BJ (cell line): Measurements from ENCODE around the gene PAK5. TPM values are rescaled to one million over a fixed set of nuclear protein-coding genes. Genes with fewer than 3 reads are reported as not detected.

Experiments used
- CTCF ChIA-PET: fragments of 350-600 bp; formaldehyde crosslinking; extraction: SDS; loops from one replicate; lab custom pipeline; 2021; ENCODE audit warnings: antibody characterized with exemption, inconsistent platforms; lab: Yijun Ruan, JAX
- POLR2A ChIA-PET: fragments of 300-600 bp; sonication (Branson Sonifier 250); formaldehyde crosslinking; extraction: SDS; loops from one replicate; lab custom pipeline; 2021; ENCODE audit warnings: antibody characterized with exemption; lab: Charles Lee
- DNase-seq: peaks from one replicate; pipeline ENCODE4 v3.0.0-alpha.2; 2011; ENCODE audit warnings: low read depth
- H3K27me3 ChIP-seq: 2 replicates; pipeline ENCODE4 v1.6.0; 2011; ENCODE audit warnings: low read length; ENCODE audit not compliant: control insufficient read depth, insufficient read depth
- H3K36me3 ChIP-seq: 2 replicates; pipeline ENCODE4 v1.5.1; 2011; ENCODE audit warnings: low read length; ENCODE audit not compliant: control insufficient read depth, insufficient read depth
- H3K4me3 ChIP-seq: 2 replicates; pipeline ENCODE4 v1.5.1; 2011; ENCODE audit warnings: low read depth, mild to moderate bottlenecking, control low read depth, low read length
- polyA plus RNA-seq: library from polyadenylated mRNA; depleted of rRNA; stranded (reverse); fragments of >200 nt; gene quantifications from 2 replicates; pipeline ENCODE4 v1.2.3, GENCODE V29; 2011
- TF ChIP-seq, protein P1 (sequence below): IDR thresholded peaks from 2 replicates; pipeline ENCODE4 v1.5.1; 2011; ENCODE audit warnings: low read depth, mild to moderate bottlenecking, control low read depth, inconsistent platforms, low read length, moderate library complexity; ENCODE audit not compliant: insufficient read depth

Gene PAK5
- polyA plus RNA-seq, 1 experiment, result not detected

GRCh38 chr20:9514461-9515213 is 324.2 kb downstream of the PAK5 start, which contains the start of gene LAMP5:
Gene LAMP5, plus strand, starts transcription at chr20:9514590. Its CDS starts 263 bp downstream, at chr20:9514853.
- ChIA-PET POLR2A (interaction anchor here (0.6 kb wide), 1 partner anchor 570 kb away, joined by 4 read pairs; no protein-coding TSS in a partner anchor), CTCF (interaction anchor here (0.8 to 1.2 kb wide), 3 partner anchors 26 to 161 kb away, joined by 3 read pairs; no protein-coding TSS in a partner anchor)
- Histone ChIP-seq H3K36me3 (no peaks in the 10 kb centered on the region), H3K4me3 (no peak within 1 kb of the TSS), H3K27me3 (peaks cover 43% of the 10 kb centered on the region)
- TF ChIP-seq, protein P1, sequence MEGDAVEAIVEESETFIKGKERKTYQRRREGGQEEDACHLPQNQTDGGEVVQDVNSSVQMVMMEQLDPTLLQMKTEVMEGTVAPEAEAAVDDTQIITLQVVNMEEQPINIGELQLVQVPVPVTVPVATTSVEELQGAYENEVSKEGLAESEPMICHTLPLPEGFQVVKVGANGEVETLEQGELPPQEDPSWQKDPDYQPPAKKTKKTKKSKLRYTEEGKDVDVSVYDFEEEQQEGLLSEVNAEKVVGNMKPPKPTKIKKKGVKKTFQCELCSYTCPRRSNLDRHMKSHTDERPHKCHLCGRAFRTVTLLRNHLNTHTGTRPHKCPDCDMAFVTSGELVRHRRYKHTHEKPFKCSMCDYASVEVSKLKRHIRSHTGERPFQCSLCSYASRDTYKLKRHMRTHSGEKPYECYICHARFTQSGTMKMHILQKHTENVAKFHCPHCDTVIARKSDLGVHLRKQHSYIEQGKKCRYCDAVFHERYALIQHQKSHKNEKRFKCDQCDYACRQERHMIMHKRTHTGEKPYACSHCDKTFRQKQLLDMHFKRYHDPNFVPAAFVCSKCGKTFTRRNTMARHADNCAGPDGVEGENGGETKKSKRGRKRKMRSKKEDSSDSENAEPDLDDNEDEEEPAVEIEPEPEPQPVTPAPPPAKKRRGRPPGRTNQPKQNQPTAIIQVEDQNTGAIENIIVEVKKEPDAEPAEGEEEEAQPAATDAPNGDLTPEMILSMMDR, result no peak
- no peak for DNase-seq

DNA sequence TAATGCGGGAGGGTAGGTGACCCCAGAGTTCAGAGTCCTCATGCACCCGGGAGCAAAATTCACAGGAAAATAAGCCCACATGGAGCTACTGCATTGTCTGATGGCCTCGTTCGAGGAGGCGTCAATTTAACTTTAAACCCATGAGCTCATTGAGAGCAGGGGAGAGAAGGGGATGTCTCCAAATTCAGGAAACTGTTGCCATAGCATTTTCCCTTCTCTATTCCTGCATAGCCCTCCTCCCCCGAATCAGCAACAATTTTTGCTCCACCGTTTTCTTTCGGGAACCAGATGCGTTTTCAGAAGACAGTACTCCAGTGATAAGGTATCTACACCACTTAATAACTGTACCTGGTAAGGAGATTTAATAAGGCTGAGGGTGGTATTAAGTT is 324.8 kb downstream of the PAK5 start:
- no peaks in the 10 kb centered on the region for H3K36me3 ChIP-seq
- ChIA-PET CTCF (no interaction called here), POLR2A (no interaction called here)
- DNase-seq, result no peak
- no peak overlapping the region for H3K4me3 ChIP-seq
- TF ChIP-seq, protein P1, result no peak
- H3K27me3 ChIP-seq, result peaks cover 46% of the 10 kb centered on the region

- peaks cover 49% of the 10 kb centered on the region for H3K27me3 ChIP-seq
- POLR2A ChIA-PET, result no interaction called here
- no peak overlapping the region for H3K4me3 ChIP-seq
- TF ChIP-seq, protein P1, result no peak
- CTCF ChIA-PET, result interaction anchor here (0.9 kb wide), 1 partner anchor 103 kb away, joined by 3 read pairs; no protein-coding TSS in a partner anchor
- no peak for DNase-seq
- no peaks in the 10 kb centered on the region for H3K36me3 ChIP-seq
Measured at GRCh38 chr20:9510911-9511310, 328.0 kb downstream of the PAK5 start.

- Histone ChIP-seq H3K36me3 (no peaks in the 10 kb centered on the region), H3K4me3 (no peak overlapping the region), H3K27me3 (peaks cover 41% of the 10 kb centered on the region)
- POLR2A ChIA-PET, result no interaction called here
- no peak for DNase-seq
- TF ChIP-seq, protein P1, result no peak
- CTCF ChIA-PET, result interaction anchor here (0.9 kb wide), 1 partner anchor 74 kb away, joined by 3 read pairs; no protein-coding TSS in a partner anchor
Measured at GRCh38 chr20:9509246-9509645, 329.6 kb downstream of the PAK5 start.

DNA sequence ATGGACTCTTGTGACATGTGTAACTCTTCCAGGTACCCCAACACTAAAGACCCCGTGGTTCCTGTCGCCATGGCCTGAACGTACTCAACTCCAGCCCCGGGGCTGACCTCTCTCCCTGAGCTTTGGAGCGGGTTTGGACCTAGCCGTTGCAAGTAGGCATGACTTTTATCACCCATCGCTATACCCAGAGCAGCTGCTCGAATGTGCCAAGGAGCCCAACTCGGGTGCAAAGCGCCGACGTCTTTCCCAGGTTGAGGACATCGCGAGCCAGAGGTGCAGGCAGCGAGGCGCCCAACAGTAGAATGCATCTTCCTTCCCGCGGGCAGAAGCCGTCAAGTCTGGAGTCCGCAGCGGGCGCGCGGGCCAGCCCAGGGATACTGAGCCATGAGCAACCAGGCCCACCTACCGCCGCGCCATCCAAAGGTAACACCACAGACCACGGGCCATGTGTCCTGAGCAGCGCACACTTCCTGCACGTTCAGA is 330.1 kb downstream of the PAK5 start:
- POLR2A ChIA-PET, result no interaction called here
- DNase-seq, result no peak
- H3K4me3 ChIP-seq, result no peak overlapping the region
- peaks cover 38% of the 10 kb centered on the region for H3K27me3 ChIP-seq
- CTCF ChIA-PET, result interaction anchor here (0.9 kb wide), 1 partner anchor 73 kb away, joined by 3 read pairs; no protein-coding TSS in a partner anchor
- TF ChIP-seq, protein P1, result no peak
- no peaks in the 10 kb centered on the region for H3K36me3 ChIP-seq
